GM18951 (cell line): ENCODE data around the gene ACADL.
"Not testable (repeated sequence)": the region's sequence is repeated elsewhere in the genome, so short reads cannot be mapped to it uniquely, and the experiment has no call there.

ENCODE experiments used
- POLR2A ChIP-seq: IDR thresholded peaks from 4 replicates; pipeline ENCODE4 v1.6.1; 2011; ENCODE audit warnings: mild to moderate bottlenecking; ENCODE audit not compliant: insufficient read length, insufficient read depth; ENCODE audit errors: extremely low read depth
- in situ Hi-C: fragments of 300-500 bp; cut with MboI; formaldehyde crosslinking; loops from one replicate; pipeline ENCODE4 v1.12.0; 2022; ENCODE audit warnings: low sequenced_read_pairs, mixed read lengths, inconsistent platforms; ENCODE audit not compliant: unreplicated experiment

ACADL gene

DNA sequence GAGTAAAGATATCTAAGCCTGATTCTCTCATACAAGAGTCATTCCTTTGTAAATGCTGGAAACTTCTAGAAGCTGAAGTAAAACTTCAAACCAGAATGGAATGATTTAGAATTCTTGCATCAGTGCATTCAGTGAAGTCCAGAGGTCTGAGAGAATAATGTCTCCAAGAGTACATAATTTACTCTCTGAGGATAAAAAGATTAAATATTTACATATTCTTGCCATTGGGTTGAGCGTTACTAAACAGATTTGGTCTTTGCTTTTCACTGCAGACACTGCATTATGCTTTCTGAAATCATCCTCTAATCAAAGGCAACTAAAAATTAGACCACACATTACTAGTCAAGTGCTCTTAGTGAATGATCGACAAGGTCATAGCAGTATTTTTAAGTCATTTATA lies 27.5 kb downstream of the ACADL start:
- no peak for TF ChIP-seq POLR2A
- in situ Hi-C loops = loop anchor here (5.0 to 10.0 kb wide), 2 partner anchors 123 to 220 kb away; no protein-coding TSS in a partner anchor

GRCh38 chr2:210195101-210195852 lies 30.0 kb downstream of the ACADL start:
- no peak for TF ChIP-seq POLR2A
- in situ Hi-C loops = loop anchor here (5.0 to 10.0 kb wide), 2 partner anchors 120 to 218 kb away; no protein-coding TSS in a partner anchor

DNA sequence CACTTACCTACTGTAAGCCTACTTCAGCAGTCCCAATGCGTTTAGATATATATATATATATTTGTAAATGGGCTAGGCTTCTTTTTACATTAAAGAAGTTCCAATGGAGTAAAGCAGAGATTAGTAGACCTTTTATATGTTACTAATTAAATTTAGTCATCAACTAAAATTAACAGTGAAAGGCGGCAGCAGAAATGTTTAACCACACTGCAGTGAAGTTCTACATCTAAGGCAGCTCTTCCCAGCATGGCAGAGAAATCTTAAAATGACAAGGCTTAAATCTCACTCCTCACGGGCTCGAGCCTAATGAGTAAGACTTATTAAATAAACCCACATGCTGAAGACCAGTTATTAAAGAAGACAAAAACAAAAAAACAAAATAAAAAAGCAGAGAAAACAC lies 34.9 kb downstream of the ACADL start:
- in situ Hi-C loops = loop anchor here (10.0 kb wide), 1 partner anchor 116 kb away; no protein-coding TSS in a partner anchor
- no peak for TF ChIP-seq POLR2A

GRCh38 chr2:210189452-210190138 lies 35.7 kb downstream of the ACADL start:
- in situ Hi-C loops = loop anchor here (10.0 kb wide), 1 partner anchor 115 kb away; no protein-coding TSS in a partner anchor

GRCh38 chr2:210188755-210189154 lies 36.5 kb downstream of the ACADL start:
- no peak for TF ChIP-seq POLR2A
- in situ Hi-C loops = no loop called here

More at GRCh38 chr2:210189452-210190138, 35.7 kb downstream of the ACADL start:
- no peak for TF ChIP-seq POLR2A

- in situ Hi-C loops = no loop called here
- TF ChIP-seq POLR2A = no peak
These were observed 37.1 kb downstream of the ACADL start for GRCh38 chr2:210188190-210188589.

- in situ Hi-C loops = not testable (repeated sequence)
These were observed 41.3 kb downstream of the ACADL start for GRCh38 chr2:210183936-210184335.

GRCh38 chr2:210181606-210182088 lies 43.6 kb downstream of the ACADL start:
- in situ Hi-C loops = not testable (repeated sequence)

GRCh38 chr2:210181033-210181605 lies 44.1 kb downstream of the ACADL start:
- in situ Hi-C loops = not testable (repeated sequence)

GRCh38 chr2:210180477-210180876 lies 44.8 kb downstream of the ACADL start:
- no peak for TF ChIP-seq POLR2A
- in situ Hi-C loops = no loop called here

DNA sequence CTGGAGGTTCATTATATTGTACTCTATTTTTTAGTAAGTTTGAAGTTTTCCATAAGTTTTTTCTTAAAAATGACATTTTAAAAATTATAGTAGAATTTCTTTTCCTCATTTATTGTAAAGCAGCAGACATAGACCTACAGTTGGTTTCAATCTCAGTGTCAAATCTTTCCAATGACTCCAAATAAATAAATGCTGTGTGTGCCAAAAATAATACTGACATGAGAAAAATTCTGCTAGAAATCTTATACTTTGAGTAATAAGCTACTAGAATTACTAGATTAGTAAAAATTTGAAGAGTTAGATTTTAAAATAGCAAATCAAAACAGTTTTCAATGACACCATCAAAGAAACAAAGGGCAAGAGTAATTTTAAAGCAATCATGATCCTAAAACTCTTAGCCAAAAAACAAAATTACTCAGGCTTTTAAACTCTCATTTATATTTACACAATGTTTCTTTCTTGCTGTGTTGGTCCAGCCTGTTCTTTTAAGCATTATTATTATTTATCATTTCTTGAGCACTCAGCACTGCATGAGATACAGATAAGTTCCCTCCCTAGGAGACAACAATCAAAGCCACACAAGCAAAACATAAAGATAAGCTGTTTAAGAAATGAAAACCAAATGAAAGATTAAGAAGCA lies 45.8 kb downstream of the ACADL start:
- in situ Hi-C loops = no loop called here
- TF ChIP-seq POLR2A = no peak

- TF ChIP-seq POLR2A = no peak
- in situ Hi-C loops = no loop called here
These were observed 47.5 kb downstream of the ACADL start for GRCh38 chr2:210177769-210178168.

DNA sequence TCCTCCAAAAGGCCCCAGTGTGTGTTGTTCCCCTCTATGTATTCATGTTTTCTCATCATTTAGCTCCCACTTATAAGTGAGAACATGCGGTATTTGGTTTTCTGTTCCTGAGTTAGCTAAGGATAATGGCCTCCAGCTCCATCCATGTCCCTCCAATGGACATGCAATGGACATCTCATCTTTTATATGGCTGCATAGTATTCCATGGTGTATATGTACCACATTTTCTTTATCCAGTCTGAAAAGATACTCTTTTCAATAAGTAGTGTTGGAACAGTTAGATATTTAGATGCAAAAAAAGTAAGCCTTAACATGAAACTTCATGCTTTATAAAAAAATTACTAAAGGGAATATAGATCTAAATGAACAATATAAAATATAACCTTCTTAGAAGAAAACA lies 48.1 kb downstream of the ACADL start:
- in situ Hi-C loops = not testable (repeated sequence)

- in situ Hi-C loops = no loop called here
- TF ChIP-seq POLR2A = no peak
These were observed 51.2 kb downstream of the ACADL start for GRCh38 chr2:210174086-210174485.

DNA sequence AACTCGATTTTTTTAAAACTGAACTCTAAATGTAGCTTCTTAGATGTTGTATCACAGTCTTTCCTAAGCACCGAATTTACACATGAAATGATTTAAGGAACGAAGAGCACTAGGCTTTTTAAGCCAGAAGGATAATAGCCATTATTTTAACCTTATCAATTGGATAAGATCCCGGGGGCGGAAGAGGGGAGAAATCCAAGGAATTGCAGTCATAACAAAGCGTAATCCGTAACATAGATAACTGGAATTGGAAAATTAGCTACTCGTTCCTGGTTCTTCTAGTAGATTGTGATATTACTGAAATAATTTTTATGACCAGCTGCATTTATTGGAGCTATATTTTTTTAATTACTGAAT lies 53.0 kb downstream of the ACADL start:
- in situ Hi-C loops = no loop called here
- no peak for TF ChIP-seq POLR2A
